Nucleus accumbens (tissue), 56 donors: ENCODE measurements around the gene LY86.

Experiments
- DNase-seq, 56 donors: peaks; one replicate each; lab custom pipeline; 2025; lab: John Stamatoyannopoulos, UW

The LY86 gene

GRCh38 chr6:6569096-6569810, 19.3 kb upstream of the LY86 start:
- DNase-seq = no peak

- no peak for DNase-seq
Measured at GRCh38 chr6:6569811-6570164, 18.7 kb upstream of the LY86 start.

- no peak for DNase-seq
Measured at GRCh38 chr6:6570929-6571671, 17.4 kb upstream of the LY86 start.

- DNase-seq = no peak
Measured at GRCh38 chr6:6575143-6575542, 13.4 kb upstream of the LY86 start.

DNA sequence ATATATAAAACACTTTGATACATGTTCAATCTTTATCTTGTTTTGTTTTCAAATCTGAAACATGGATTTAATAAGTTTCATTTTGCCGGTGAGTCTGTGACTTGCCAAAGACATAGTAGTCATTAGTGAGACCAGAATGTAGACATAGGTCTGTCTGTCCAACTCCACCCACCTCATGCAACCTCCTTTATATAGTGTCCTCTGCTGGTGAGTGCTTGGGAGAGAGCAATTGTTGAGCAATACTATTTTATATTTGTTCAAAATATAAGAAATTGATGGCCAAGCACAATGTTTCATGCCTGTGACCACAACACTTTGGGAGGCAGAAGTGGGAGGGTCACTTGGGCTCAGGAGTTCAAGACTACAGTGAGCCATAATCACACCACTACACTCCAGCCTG, 10.8 kb upstream of the LY86 start:
- no peak for DNase-seq

DNA sequence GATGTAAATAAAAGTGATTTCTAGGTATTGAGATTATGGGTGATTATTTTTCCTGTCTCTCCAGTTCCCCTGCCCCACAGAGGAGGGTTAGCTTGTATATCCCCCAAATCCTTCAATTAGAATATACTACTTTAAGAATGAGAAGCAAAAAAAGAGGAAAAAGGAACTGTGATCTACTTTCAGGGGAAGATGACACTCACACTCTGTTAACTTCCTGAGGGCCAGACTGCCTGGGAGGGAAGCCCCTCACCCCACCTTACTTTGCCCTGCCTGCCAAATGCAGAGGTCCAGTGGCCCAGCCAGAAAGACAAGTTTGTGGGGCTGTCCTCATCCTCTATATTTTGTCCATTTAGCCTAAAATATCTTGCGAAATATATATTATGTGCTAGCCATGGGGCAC, 9.2 kb upstream of the LY86 start:
- no peak for DNase-seq

DNA sequence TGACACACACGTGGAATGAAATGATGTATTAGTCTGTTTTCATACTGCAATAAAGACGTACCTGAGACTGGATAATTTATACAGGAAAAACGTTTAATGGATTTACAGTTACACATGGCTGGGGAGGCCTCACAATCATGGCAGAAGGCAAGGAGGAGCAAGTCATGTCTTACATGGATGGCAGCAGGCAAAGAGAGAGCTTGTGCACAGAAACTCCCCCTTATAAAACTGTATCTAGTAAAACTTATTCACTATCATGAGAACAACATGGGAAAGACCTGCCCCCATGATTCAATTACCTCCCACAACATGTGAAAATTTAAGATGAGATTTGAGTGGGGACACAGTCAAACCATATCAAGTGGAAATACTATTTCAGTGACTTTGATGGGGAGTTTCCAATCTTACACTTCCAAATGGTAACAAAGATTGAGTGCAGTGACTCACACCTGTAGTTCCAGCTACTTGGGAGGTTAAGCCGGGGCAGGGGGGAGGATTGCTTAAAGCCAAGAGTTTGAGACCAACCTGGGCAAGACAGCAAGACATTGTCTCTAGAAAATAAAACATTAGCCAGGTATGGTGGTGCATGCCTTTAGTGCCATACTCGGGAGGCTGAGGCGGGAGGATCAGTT, 8.2 kb upstream of the LY86 start:
- DNase-seq = no peak

DNA sequence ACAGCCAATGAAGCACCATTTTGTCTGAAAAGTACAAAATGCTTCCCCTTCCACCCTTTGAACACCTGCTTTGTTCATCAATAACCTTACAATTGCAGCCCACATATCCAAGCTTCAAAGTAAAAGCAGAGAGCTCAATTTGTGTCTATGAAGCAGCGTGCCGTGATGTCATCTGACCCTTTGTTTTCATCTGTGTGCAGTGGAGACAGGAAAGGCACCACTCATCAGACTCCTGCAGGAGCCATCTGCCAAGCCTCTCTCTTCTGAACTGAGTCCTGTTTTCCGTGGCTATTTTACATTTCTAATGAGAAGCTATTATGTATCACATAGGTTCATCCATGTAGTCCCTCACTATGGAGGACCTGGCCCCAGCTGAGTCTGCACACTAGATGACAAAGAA, 7.5 kb upstream of the LY86 start:
- no peak for DNase-seq

- DNase-seq = no peak
Measured at GRCh38 chr6:6582131-6582530, 6.4 kb upstream of the LY86 start.

DNA sequence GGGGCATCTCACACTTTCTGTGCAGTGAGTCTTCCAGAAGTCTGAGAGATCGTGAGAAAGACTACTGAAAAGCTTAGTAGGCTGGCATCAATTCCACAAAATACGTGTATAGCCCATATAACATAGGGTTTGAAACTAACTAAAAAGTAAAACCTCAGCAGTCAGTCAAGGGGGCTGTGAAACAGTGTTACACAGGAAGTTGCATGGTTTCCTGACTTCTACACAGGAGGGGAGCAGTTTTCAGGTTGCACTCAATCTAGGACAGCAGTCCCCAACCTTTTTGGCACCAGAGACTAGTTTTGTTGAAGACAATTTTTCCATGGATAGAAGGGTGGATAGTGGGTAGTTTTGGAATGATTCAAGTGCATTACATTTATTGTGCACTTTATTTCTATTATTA, 4.7 kb upstream of the LY86 start:
- no peak for DNase-seq

GRCh38 chr6:6584310-6585002, 4.1 kb upstream of the LY86 start:
- no peak for DNase-seq

DNA sequence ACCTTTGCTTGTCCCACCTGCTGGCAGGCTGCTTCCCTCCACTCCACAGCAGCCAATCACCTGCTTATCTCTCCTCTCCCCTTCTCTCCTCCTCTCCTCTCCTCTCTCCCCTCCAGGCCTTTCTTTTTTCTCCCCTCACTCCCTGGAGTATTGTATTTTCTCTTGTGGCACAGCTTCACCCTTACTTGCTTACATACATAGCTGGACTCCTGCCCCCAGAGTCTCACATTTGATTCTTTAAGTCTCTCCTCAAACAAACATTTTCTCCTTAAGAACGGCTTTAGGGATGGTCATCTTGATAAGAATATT, 3.6 kb upstream of the LY86 start:
- DNase-seq = no peak

DNA sequence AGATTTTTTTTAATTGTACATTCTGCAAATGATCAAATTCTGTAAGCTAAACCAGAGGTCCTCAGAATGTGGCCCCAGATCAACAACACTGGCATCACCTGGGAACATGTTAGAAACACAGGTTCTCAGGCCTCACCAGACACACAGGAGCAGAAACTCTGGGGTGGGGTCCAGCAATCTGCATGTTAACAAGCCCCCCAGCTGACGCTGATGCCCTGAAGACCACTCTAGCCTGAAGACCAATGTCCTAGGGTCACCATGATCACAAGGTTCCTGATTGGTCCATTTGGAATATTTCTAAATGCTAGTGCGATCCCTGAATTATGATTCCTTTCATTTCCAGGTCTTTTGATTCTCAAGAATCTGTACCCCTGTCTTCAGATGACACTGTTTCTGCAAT, 2.4 kb upstream of the LY86 start:
- no peak for DNase-seq

GRCh38 chr6:6586671-6587526, 1.6 kb upstream of the LY86 start:
- DNase-seq = no peak

GRCh38 chr6:6587696-6588063, 840 bp upstream of the LY86 start:
- DNase-seq = no peak

DNA sequence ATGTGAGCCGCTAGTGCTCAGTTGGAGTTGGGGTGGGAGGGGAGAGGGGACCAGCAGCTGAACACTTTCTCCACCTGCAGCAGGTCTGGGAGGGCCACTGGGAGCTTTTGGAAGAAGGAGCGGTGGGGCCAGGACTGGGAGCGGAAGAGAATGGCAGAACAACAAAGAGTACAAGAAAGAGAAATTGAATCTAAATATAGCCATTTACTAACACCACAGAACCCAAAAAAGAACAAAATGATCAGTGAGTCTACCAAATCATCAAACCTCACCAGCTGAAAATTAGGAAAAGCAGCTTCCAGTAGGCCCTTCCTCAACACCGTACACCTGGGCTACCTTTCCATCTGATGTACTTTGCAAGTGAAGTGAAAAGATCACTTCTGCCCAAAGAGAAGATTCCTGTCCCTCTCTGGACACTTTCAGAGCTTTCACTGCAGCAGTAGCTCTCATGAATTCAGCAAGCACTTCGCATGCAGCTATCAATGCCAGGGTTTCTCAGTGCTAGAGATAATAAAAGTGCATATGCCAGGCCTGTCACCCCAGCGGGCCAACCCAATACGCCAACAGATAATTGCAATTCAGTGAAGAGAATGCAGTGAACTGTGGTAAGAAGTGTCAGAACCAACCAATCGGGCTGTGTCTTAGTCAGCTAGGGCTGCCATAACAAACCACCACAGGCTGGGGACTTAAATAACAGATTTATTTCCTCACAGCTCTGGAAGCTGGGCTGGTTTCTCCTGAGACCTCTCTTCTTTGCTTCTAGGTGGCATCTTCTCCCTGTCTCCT, 597 bp downstream of the LY86 start:
- no peak for DNase-seq

GRCh38 chr6:6590530-6590929, 2.0 kb downstream of the LY86 start:
- DNase-seq = no peak

DNA sequence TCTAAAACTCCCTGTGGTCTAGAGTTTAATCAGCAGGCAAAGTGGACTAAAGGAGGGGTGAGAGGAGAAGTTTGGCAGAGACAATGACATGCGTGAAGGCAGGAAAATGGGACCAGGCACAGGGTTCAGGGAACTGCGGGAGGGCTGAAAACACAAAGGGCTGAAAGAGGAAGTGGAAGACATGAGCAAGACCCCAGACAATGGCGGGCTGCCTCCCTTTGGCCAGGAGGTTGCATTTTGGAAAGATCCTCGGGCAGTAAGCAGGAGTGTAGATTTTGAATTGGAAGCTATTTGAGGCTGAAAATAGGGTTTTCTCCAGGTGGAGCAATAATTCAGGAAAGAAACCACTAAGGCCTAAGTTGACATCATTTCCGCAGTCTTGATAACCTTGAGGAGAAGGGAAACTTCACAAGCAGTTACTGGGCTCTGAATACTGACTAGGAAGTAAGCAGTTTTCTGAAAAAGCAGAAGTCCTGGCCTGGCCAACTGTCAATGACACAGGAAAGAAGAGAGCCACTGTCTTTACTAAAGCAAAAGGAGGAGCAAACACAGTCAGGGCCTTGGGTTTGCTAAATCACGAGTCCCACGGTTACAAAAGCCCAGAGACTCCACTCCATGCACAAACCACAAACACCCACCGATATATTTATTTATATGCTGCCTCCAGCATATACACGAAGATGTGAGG, 3.4 kb downstream of the LY86 start:
- peak in 6 of 56 donors; percentile 9 to 41 (median 24) for DNase-seq

DNA sequence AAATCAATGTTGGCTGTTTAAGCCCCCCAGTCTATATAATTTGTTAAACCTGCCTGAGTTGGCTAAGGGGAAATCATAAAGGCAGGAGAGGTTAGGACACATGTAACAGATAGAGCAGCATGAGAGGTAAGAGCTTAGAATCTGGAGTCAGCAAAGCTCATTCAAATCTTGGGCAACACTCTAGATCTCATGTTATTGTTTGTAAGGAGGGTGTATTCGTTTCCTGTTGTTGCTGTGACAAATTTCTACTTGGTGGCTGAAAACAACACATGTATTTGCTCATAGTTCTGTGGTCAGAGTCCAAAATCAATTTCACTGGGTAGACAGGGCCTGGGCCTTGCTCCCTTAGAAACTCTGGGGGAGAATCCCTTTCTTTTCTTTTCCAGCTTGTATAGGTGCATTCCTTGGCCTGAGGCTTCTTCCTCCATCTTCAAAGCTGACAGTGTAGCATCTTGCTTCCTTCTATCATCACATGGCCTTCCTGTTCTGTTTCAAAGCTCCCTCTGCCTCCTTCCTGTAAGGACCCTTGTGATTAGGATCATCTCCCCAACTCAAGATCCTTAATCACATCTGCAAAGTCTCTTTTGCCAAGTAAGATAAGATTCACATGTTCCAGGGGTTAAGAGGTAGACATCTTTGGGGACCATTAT, 4.4 kb downstream of the LY86 start:
- DNase-seq = no peak
